A673 (cell line): ENCODE measurements around the gene PRR11.

Experiments used
- CTCF ChIP-seq: fragments of 300-800, 200-600 bp; sonication (generic); conservative IDR thresholded peaks from 2 replicates; pipeline ENCODE4 v1.5.1; 2017; ENCODE audit warnings: low read depth, mild to moderate bottlenecking, antibody characterized with exemption, low read length, moderate library complexity, mixed read lengths
- EZH2 ChIP-seq: fragments of 200-600 bp; sonication (generic); IDR thresholded peaks from 2 replicates; pipeline ENCODE4 v1.6.1; 2017; ENCODE audit warnings: borderline replicate concordance, low read depth, mild to moderate bottlenecking, mixed read lengths, antibody characterized with exemption, low read length; ENCODE audit not compliant: poor library complexity, severe bottlenecking

GRCh38 chr17:59151591-59151990, 4.0 kb upstream of the PRR11 start:
- TF ChIP-seq CTCF (no peak), EZH2 (no peak)
